ENCODE data around the gene EIF4B.
"Not testable (repeated sequence)": the region's sequence is repeated elsewhere in the genome, so short reads cannot be mapped to it uniquely, and the experiment has no call there.

DNA sequence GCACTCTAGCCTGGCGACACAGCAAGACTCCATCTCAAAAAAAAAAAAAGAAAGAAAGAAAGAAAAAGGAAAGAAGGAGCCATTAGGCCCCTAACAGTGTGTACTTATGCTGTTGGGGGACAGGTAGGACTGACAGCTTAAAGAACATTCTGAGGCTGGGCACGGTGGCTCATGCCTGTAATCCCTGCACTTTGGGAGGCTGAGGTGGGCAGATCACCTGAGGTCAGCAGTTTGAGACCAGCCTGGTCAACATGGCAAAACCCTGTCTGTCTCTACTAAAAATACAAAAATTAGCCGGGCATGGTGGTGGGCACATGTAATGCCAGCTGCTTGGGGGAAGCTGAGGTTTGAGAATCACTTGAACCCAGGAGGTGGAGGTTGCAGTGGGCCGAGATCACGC, 14.0 kb upstream of the EIF4B start:
- TF ChIP-seq, protein P1, sequence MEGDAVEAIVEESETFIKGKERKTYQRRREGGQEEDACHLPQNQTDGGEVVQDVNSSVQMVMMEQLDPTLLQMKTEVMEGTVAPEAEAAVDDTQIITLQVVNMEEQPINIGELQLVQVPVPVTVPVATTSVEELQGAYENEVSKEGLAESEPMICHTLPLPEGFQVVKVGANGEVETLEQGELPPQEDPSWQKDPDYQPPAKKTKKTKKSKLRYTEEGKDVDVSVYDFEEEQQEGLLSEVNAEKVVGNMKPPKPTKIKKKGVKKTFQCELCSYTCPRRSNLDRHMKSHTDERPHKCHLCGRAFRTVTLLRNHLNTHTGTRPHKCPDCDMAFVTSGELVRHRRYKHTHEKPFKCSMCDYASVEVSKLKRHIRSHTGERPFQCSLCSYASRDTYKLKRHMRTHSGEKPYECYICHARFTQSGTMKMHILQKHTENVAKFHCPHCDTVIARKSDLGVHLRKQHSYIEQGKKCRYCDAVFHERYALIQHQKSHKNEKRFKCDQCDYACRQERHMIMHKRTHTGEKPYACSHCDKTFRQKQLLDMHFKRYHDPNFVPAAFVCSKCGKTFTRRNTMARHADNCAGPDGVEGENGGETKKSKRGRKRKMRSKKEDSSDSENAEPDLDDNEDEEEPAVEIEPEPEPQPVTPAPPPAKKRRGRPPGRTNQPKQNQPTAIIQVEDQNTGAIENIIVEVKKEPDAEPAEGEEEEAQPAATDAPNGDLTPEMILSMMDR (IDR thresholded peaks at IDR 0.05): not testable (repeated sequence)
- not testable (repeated sequence) for TF ChIP-seq POLR2A (IDR thresholded peaks at IDR 0.05)

Data from adrenal gland (tissue), 5 donors.